Activated B cell treated with CpG ODN at 0.5 μM for 24 hours (primary cell): Measurements from ENCODE around the gene ESR2. TPM values are rescaled to one million over a fixed set of nuclear protein-coding genes. Genes with fewer than 3 reads are reported as not detected.

Experiments
- ATAC-seq: fragments of 200-7000 bp; cut with Tn5 transposase; one replicate; pipeline ENCODE4 v1.10.0; 2021; ENCODE audit warnings: low read depth, mild to moderate bottlenecking, moderate library complexity
- CTCF ChIA-PET: fragments of 350-600 bp; sonication (Branson Sonifier 250); formaldehyde crosslinking; loops from one replicate; lab custom pipeline; 2021; ENCODE audit warnings: antibody characterized with exemption; lab: Charles Lee
- POLR2A ChIA-PET: fragments of 350-600 bp; sonication (Branson Sonifier 250); formaldehyde crosslinking; loops from one replicate; lab custom pipeline; 2021; ENCODE audit warnings: antibody characterized with exemption; lab: Charles Lee
- DNase-seq: peaks from one replicate; pipeline ENCODE4 v3.0.0; 2022
- H3K27ac Mint-ChIP-seq: one replicate; pipeline ENCODE4 v1.8.0; 2020; ENCODE audit warnings: mixed read lengths
- H3K27me3 Mint-ChIP-seq: one replicate; pipeline ENCODE4 v1.8.0; 2021; ENCODE audit warnings: mixed read lengths
- H3K36me3 Mint-ChIP-seq: one replicate; pipeline ENCODE4 v1.8.0; 2021; ENCODE audit warnings: low read depth, mixed read lengths
- H3K4me1 Mint-ChIP-seq: one replicate; pipeline ENCODE4 v1.8.0; 2021; ENCODE audit warnings: mixed read lengths
- H3K4me3 Mint-ChIP-seq: one replicate; pipeline ENCODE4 v1.8.0; 2020; ENCODE audit warnings: mild to moderate bottlenecking, mixed read lengths
- H3K9me3 Mint-ChIP-seq: one replicate; pipeline ENCODE4 v1.8.0; 2020; ENCODE audit warnings: mixed read lengths
- CTCF ChIP-seq: fragments of 200-600 bp; IDR thresholded peaks from one replicate; pipeline ENCODE4 v1.8.0; 2022; ENCODE audit warnings: antibody characterized with exemption, mild to moderate bottlenecking
- intact Hi-C: fragments of 100-400 bp; cut with micrococcal nuclease; formaldehyde crosslinking; loops from one replicate; pipeline ENCODE4 v1.15.1; 2024
- total RNA-seq: library from RNA; stranded (reverse); gene quantifications from 2 replicates; pipeline ENCODE4 v1.2.3, GENCODE V29; 2022

Gene ESR2
- total RNA-seq, 1 donor from 2014 or later: 23.2 TPM

- Mint-ChIP-seq H3K36me3 (no peaks in the 10 kb centered on the region), H3K4me1 (peaks cover 2% of the 10 kb centered on the region), H3K27ac (no peak overlapping the region), H3K4me3 (no peak overlapping the region), H3K27me3 (no peaks in the 10 kb centered on the region), H3K9me3 (no peaks in the 10 kb centered on the region)
- ATAC-seq (peak; percentile 65), DNase-seq (no peak)
- intact Hi-C loops: loop anchor here (1.0 to 10.0 kb wide), 8 partner anchors 145 to 1129 kb away; no protein-coding TSS in a partner anchor
- peak; percentile 93 for TF ChIP-seq CTCF
- ChIA-PET CTCF (interaction anchor here (0.6 to 3.8 kb wide), 30 partner anchors 8 to 671 kb away, joined by 3 to 39 read pairs (median 4); partner anchors contain the start of genes ESR2 and SYNE2), POLR2A (interaction anchor here (0.9 to 1.0 kb wide), 3 partner anchors 9 to 166 kb away, joined by 3 to 5 read pairs (median 4); no protein-coding TSS in a partner anchor)
Observed at GRCh38 chr14:64303471-64303917, 9.3 kb upstream of the ESR2 start.

DNA sequence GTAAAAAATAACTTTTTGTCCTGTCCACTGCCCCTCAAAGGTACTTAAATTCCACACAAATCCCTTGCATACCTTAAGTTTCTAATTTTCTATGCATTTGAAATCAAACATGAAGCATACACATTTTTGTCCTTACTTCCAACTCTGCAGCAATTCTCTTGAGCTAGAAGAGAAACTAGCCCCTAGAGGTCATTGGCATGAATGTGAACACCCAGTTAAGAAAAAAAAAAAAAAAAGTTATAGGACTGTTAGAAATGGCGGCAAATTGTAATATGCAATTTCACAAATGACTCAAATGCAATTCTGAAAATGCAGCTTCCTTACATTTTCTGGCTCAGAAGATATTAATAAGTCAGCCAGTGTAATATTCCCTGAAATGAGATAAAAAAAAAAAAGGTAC lies 4.6 kb upstream of the ESR2 start:
- no peaks in the 10 kb centered on the region for H3K9me3 Mint-ChIP-seq
- TF ChIP-seq CTCF: no peak
- ChIA-PET POLR2A (no interaction called here), CTCF (interaction anchor here (0.6 to 2.3 kb wide), 4 partner anchors 33 to 288 kb away, joined by 3 to 6 read pairs (median 3); no protein-coding TSS in a partner anchor)
- H3K36me3 Mint-ChIP-seq: peaks cover 6% of the 10 kb centered on the region
- peaks cover 6% of the 10 kb centered on the region for H3K4me1 Mint-ChIP-seq
- no peak for ATAC-seq
- DNase-seq: no peak
- no peak overlapping the region for H3K4me3 Mint-ChIP-seq
- no peaks in the 10 kb centered on the region for H3K27me3 Mint-ChIP-seq
- intact Hi-C loops: no loop called here
- H3K27ac Mint-ChIP-seq: no peak overlapping the region

DNA sequence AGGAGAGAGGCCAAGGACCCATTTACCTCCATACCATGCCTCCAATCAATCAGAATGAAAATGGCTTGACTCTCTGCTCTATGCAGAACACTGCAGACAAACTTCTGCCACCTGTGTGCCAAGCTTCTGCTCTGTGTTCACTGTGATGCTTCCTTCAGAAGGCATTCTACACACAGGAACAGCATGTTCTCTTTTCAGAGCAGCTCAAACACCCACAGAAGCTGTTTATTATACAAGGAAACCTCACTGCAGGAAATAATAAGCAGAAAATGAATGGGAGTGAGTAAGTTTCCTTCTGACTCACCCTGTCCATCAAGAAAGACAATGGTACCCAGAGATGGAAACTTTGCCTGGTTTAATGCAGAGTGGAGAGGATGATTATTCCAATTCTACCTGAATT lies 2.4 kb upstream of the ESR2 start:
- CTCF ChIA-PET: interaction anchor here (0.9 to 5.3 kb wide), 4 partner anchors 60 to 285 kb away, joined by 3 to 56 read pairs (median 24); no protein-coding TSS in a partner anchor

GRCh38 chr14:64294672-64295413 lies 672 bp upstream of the ESR2 start:
- peak; percentile 56 for TF ChIP-seq CTCF
- DNase-seq (peak; percentile 92), ATAC-seq (peak; percentile 91)
- peak overlapping the region; percentile 91 for H3K4me3 Mint-ChIP-seq
- intact Hi-C loops: loop anchor here (1.0 kb wide), 11 partner anchors 59 to 496 kb away; no protein-coding TSS in a partner anchor
- no peaks in the 10 kb centered on the region for H3K9me3 Mint-ChIP-seq
- H3K27ac Mint-ChIP-seq: peak overlapping the region; percentile 80
- CTCF ChIA-PET: interaction anchor here (0.7 to 5.3 kb wide), 35 partner anchors 9 to 499 kb away, joined by 3 to 56 read pairs (median 5); partner anchors contain the start of gene SYNE2
- POLR2A ChIA-PET: interaction anchor here (0.6 to 3.5 kb wide), 16 partner anchors 8 to 536 kb away, joined by 3 to 77 read pairs (median 5); partner anchors contain the start of genes SYNE2 and ZBTB1
- peaks cover 6% of the 10 kb centered on the region for H3K36me3 Mint-ChIP-seq
- no peaks in the 10 kb centered on the region for H3K27me3 Mint-ChIP-seq
- peaks cover 23% of the 10 kb centered on the region for H3K4me1 Mint-ChIP-seq

More for the DNA sequence above, 2.4 kb upstream of the ESR2 start:
- H3K9me3 Mint-ChIP-seq: no peaks in the 10 kb centered on the region
- no peak for ATAC-seq
- TF ChIP-seq CTCF: no peak
- no peak overlapping the region for H3K4me3 Mint-ChIP-seq
- H3K27ac Mint-ChIP-seq: no peak overlapping the region
- DNase-seq: no peak
- H3K27me3 Mint-ChIP-seq: no peaks in the 10 kb centered on the region
- H3K4me1 Mint-ChIP-seq: peaks cover 18% of the 10 kb centered on the region
- H3K36me3 Mint-ChIP-seq: peaks cover 6% of the 10 kb centered on the region
- intact Hi-C loops: no loop called here
- POLR2A ChIA-PET: interaction anchor here (3.5 kb wide), 1 partner anchor 61 kb away, joined by 77 read pairs; no protein-coding TSS in a partner anchor

GRCh38 chr14:64292197-64292596 lies 2.0 kb downstream of the ESR2 start:
- H3K27ac Mint-ChIP-seq: no peak overlapping the region
- TF ChIP-seq CTCF: no peak
- no peaks in the 10 kb centered on the region for H3K9me3 Mint-ChIP-seq
- ChIA-PET POLR2A (no interaction called here), CTCF (interaction anchor here (1.5 kb wide), 1 partner anchor 132 kb away, joined by 3 read pairs; no protein-coding TSS in a partner anchor)
- peaks cover 25% of the 10 kb centered on the region for H3K4me1 Mint-ChIP-seq
- peak overlapping the region; percentile 6 for H3K4me3 Mint-ChIP-seq
- H3K36me3 Mint-ChIP-seq: peaks cover 6% of the 10 kb centered on the region
- intact Hi-C loops: no loop called here
- H3K27me3 Mint-ChIP-seq: no peaks in the 10 kb centered on the region
- ATAC-seq (no peak), DNase-seq (no peak)
